Right lobe of liver (tissue), 4 donors: Measurements from ENCODE around the gene KCNT2.

Source experiments
- CTCF ChIP-seq, 4 donors: fragments of 200-600 bp in 3 of 4; fragments of 450-650 bp in 1 of 4; IDR thresholded peaks; one replicate each; pipeline versions ENCODE4 v1.5.1 to v1.8.0; 2016 to 2022; ENCODE audit warnings: antibody characterized with exemption in 4 of 4, mild to moderate bottlenecking in 2 of 4
- POLR2A ChIP-seq: fragments of 450-650 bp; IDR thresholded peaks from one replicate; pipeline ENCODE4 v1.6.1; 2017; ENCODE audit warnings: antibody characterized with exemption, mild to moderate bottlenecking
- donor health status: DM: no; HTN: no; CAD: no.
- donor health status: DM: no; HTN: no; CAD: no.
- donor health status: DM: no; HTN: yes; CAD: no.

GRCh38 chr1:196308176-196308575 is 300.1 kb downstream of the KCNT2 start:
- TF ChIP-seq CTCF (IDR thresholded peaks at IDR 0.05) (no peak), POLR2A (no peak)
